ENCODE measurements around the gene CERCAM. TPM values are rescaled to one million over a fixed set of nuclear protein-coding genes. Genes with fewer than 3 reads are reported as not detected.

The CERCAM gene
- total RNA-seq, 1 experiment from 2014 or later: 2.3 TPM

DNA sequence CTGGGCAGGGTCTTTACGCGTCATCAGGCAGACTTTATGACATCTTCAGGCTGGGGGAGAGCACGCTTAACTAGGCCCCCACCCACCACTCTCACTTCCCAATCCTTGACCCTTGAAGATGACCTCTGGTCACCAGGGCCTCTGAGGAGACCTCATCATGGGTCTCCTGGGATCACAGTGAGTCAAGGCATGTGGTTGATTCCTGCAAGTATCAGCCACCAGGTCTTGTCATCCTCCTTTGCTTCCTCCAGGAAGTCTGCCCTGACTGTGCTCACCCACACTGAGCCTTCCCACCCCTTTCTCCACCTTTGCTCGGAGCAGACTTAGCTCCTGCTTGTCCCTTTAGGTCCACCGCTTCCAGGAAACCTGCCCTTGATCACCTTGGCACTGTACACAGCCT lies 52.4 kb downstream of the CERCAM start:
- Mint-ChIP-seq H3K9me3 (ENCODE audit: unreplicated experiment) (no peaks in the 10 kb centered on the region), H3K4me1 (ENCODE audit: insufficient read depth, unreplicated experiment) (peaks cover 6% of the 10 kb centered on the region), H3K27me3 (ENCODE audit: insufficient read depth, unreplicated experiment) (no peaks in the 10 kb centered on the region), H3K27ac (ENCODE audit: low read depth, unreplicated experiment) (peak overlapping the region; percentile 29), H3K4me3 (ENCODE audit: unreplicated experiment) (no peak overlapping the region), H3K36me3 (ENCODE audit: insufficient read depth, unreplicated experiment) (peaks cover 35% of the 10 kb centered on the region)
- CTCF ChIA-PET: no interaction called here
- TF ChIP-seq, protein P1, sequence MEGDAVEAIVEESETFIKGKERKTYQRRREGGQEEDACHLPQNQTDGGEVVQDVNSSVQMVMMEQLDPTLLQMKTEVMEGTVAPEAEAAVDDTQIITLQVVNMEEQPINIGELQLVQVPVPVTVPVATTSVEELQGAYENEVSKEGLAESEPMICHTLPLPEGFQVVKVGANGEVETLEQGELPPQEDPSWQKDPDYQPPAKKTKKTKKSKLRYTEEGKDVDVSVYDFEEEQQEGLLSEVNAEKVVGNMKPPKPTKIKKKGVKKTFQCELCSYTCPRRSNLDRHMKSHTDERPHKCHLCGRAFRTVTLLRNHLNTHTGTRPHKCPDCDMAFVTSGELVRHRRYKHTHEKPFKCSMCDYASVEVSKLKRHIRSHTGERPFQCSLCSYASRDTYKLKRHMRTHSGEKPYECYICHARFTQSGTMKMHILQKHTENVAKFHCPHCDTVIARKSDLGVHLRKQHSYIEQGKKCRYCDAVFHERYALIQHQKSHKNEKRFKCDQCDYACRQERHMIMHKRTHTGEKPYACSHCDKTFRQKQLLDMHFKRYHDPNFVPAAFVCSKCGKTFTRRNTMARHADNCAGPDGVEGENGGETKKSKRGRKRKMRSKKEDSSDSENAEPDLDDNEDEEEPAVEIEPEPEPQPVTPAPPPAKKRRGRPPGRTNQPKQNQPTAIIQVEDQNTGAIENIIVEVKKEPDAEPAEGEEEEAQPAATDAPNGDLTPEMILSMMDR (IDR thresholded peaks at IDR 0.05; ENCODE audit: unreplicated experiment): no peak
- POLR2A ChIA-PET: interaction anchor here (0.5 kb wide), 1 partner anchor 25 kb away, joined by 3 read pairs; no protein-coding TSS in a partner anchor
- BruUV-seq (replicated peaks): no TSS peak
- no peak for DNase-seq (ENCODE audit: unreplicated experiment)
- intact Hi-C loops (cut with micrococcal nuclease): no loop called here

DNA sequence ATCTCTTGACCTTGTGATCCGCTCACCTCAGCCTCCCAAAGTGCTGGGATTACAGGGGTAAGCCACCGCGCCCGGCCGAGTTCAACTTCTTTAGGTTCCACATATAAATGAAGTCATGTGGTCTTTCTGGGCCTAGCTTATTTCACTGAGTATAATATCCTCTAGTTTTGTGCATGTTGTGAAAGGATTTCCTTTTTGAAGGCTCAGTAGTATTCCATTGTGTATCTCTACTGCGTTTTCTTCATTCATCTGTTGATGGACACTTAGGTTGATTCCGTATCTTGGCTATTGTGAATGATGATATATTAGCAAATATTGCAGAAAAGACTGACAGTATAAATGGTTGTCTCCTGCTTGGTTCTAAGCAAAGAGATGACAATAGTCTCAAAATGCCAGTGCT lies 55.2 kb downstream of the CERCAM start:
- CTCF ChIA-PET: no interaction called here
- no peaks in the 10 kb centered on the region for H3K27me3 Mint-ChIP-seq (ENCODE audit: insufficient read depth, unreplicated experiment)
- intact Hi-C loops (cut with micrococcal nuclease): no loop called here

DNA sequence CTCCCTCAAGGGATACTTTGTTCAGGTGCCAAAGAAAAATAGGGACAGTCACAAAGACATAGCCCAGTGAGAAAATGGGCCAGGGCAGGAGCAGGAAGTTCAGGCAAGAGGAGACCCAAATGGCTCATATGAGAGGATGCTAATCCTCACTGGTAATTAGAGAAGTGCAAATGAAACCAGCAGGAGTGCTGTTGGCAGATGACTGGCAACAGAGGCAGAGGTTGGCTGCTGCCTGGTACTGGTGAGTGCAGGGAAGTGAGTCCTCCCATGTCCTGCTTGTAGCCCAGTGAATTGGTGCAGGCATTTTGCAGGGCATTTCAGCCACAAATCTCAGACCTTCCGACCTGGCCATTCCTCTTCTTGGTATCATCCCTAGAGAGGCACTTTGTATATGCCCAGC lies 58.6 kb downstream of the CERCAM start:
- Mint-ChIP-seq H3K27me3 (ENCODE audit: insufficient read depth, unreplicated experiment) (no peaks in the 10 kb centered on the region), H3K9me3 (ENCODE audit: unreplicated experiment) (no peaks in the 10 kb centered on the region), H3K27ac (ENCODE audit: low read depth, unreplicated experiment) (no peak overlapping the region), H3K36me3 (ENCODE audit: insufficient read depth, unreplicated experiment) (peaks cover 56% of the 10 kb centered on the region), H3K4me3 (ENCODE audit: unreplicated experiment) (no peak overlapping the region), H3K4me1 (ENCODE audit: insufficient read depth, unreplicated experiment) (no peaks in the 10 kb centered on the region)
- intact Hi-C loops (cut with micrococcal nuclease): no loop called here
- TF ChIP-seq, protein P1 (IDR thresholded peaks at IDR 0.05; ENCODE audit: unreplicated experiment): no peak
- CTCF ChIA-PET: no interaction called here
- DNase-seq (ENCODE audit: unreplicated experiment): no peak
- POLR2A ChIA-PET: no interaction called here
- BruUV-seq (replicated peaks): no TSS peak

More for the DNA sequence above, 55.2 kb downstream of the CERCAM start:
- no TSS peak for BruUV-seq (replicated peaks)
- Mint-ChIP-seq H3K36me3 (ENCODE audit: insufficient read depth, unreplicated experiment) (peaks cover 47% of the 10 kb centered on the region), H3K4me3 (ENCODE audit: unreplicated experiment) (no peak overlapping the region), H3K27ac (ENCODE audit: low read depth, unreplicated experiment) (no peak overlapping the region), H3K4me1 (ENCODE audit: insufficient read depth, unreplicated experiment) (no peaks in the 10 kb centered on the region), H3K9me3 (ENCODE audit: unreplicated experiment) (no peaks in the 10 kb centered on the region)
- TF ChIP-seq, protein P1 (IDR thresholded peaks at IDR 0.05; ENCODE audit: unreplicated experiment): no peak
- POLR2A ChIA-PET: no interaction called here
- no peak for DNase-seq (ENCODE audit: unreplicated experiment)

DNA sequence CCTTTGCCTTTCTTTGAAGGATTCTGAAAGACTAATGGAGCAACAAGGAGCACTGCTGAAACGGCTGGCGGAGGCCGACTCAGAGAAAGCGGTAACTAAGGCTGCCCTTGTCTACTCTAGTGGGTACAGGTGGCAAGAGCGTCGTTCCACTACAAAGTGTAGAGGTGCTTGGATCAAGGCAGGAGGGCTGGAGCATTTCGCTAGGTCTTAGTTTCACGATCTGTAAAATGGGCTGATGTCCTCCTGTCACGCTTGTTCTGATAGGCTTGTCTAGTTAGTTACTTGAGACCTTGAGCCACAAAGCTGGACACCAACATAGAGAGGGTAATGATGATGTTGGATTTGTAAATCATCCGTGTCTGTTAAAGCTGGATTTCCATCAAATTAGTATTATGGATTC lies 60.9 kb downstream of the CERCAM start:
- POLR2A ChIA-PET: interaction anchor here (0.6 kb wide), 1 partner anchor 20 kb away, joined by 3 read pairs; no protein-coding TSS in a partner anchor
- Mint-ChIP-seq H3K27me3 (ENCODE audit: insufficient read depth, unreplicated experiment) (no peaks in the 10 kb centered on the region), H3K4me3 (ENCODE audit: unreplicated experiment) (no peak overlapping the region), H3K9me3 (ENCODE audit: unreplicated experiment) (no peaks in the 10 kb centered on the region), H3K27ac (ENCODE audit: low read depth, unreplicated experiment) (no peak overlapping the region), H3K4me1 (ENCODE audit: insufficient read depth, unreplicated experiment) (no peaks in the 10 kb centered on the region), H3K36me3 (ENCODE audit: insufficient read depth, unreplicated experiment) (peaks cover 63% of the 10 kb centered on the region)
- CTCF ChIA-PET: interaction anchor here (0.6 kb wide), 1 partner anchor 125 kb away, joined by 3 read pairs; no protein-coding TSS in a partner anchor
- no TSS peak for BruUV-seq (replicated peaks)
- TF ChIP-seq, protein P1 (IDR thresholded peaks at IDR 0.05; ENCODE audit: unreplicated experiment): no peak
- DNase-seq (ENCODE audit: unreplicated experiment): no peak
- intact Hi-C loops (cut with micrococcal nuclease): no loop called here
